GM10266 (cell line): ENCODE measurements around the gene ADAM10.

Source experiments
- DNase-seq: peaks from one replicate; pipeline ENCODE4 v3.0.0; 2012; ENCODE audit errors: extremely low spot score
- CTCF ChIP-seq: IDR thresholded peaks from 2 replicates; pipeline ENCODE4 v1.5.1; 2012; ENCODE audit warnings: mild to moderate bottlenecking, low read depth; ENCODE audit not compliant: control insufficient read depth, insufficient read depth; ENCODE audit errors: missing control alignments

ADAM10 gene

GRCh38 chr15:58766290-58766689 lies 16.8 kb upstream of the ADAM10 start:
- DNase-seq: no peak
- no peak for TF ChIP-seq CTCF

GRCh38 chr15:58764468-58764867 lies 15.0 kb upstream of the ADAM10 start:
- no peak for TF ChIP-seq CTCF
- no peak for DNase-seq

GRCh38 chr15:58762731-58763130 lies 13.2 kb upstream of the ADAM10 start:
- TF ChIP-seq CTCF: no peak
- DNase-seq: no peak

GRCh38 chr15:58762285-58762684 lies 12.8 kb upstream of the ADAM10 start:
- TF ChIP-seq CTCF: no peak
- DNase-seq: no peak

GRCh38 chr15:58761010-58761388 lies 11.5 kb upstream of the ADAM10 start:
- peak; percentile 11 for TF ChIP-seq CTCF
- no peak for DNase-seq

GRCh38 chr15:58760385-58761009 lies 11.0 kb upstream of the ADAM10 start:
- DNase-seq: no peak
- no peak for TF ChIP-seq CTCF

GRCh38 chr15:58758141-58758540 lies 8.6 kb upstream of the ADAM10 start:
- peak; percentile 29 for DNase-seq
- TF ChIP-seq CTCF: peak; percentile 50
